GM12892 (cell line): Measurements from ENCODE around the gene DELE1.

ENCODE experiments used
- POLR2A ChIP-seq: IDR thresholded peaks from 2 replicates; pipeline ENCODE4 v1.6.1; 2011; ENCODE audit warnings: low read depth, low read length, control low read depth
- POLR2AphosphoS5 ChIP-seq: IDR thresholded peaks from 2 replicates; pipeline ENCODE4 v1.6.1; 2011; ENCODE audit warnings: low read depth, low read length, control low read depth

GRCh38 chr5:141929398-141930058, 5.9 kb downstream of the DELE1 start:
- TF ChIP-seq POLR2AphosphoS5, result no peak
- no peak for TF ChIP-seq POLR2A
